HG02840 (cell line): Measurements from ENCODE around the gene TMSB15C.

ENCODE experiments used
- ATAC-seq: cut with Tn5 transposase; IDR thresholded peaks from one replicate; pipeline ENCODE4 v1.9.1; 2021; ENCODE audit warnings: mild to moderate bottlenecking, moderate library complexity, moderate number of reproducible peaks; ENCODE audit not compliant: unreplicated experiment, low FRiP score

The TMSB15C gene

GRCh38 chrX:104047171-104047570 is 28.9 kb downstream of the TMSB15C start:
- no peak for ATAC-seq

- ATAC-seq = no peak
Observed at GRCh38 chrX:104045642-104046041, 30.4 kb downstream of the TMSB15C start.

GRCh38 chrX:104041003-104041402 is 35.0 kb downstream of the TMSB15C start:
- ATAC-seq = no peak

GRCh38 chrX:104039689-104040505 is 36.1 kb downstream of the TMSB15C start, which contains the start of gene H2BW2:
TSS of gene H2BW2 (plus strand) at chrX:104039956. CDS start at chrX:104039995, 39 bp downstream.
- ATAC-seq = no peak
